ENCODE data around the gene TMOD1. TPM values are rescaled to one million over a fixed set of nuclear protein-coding genes. Genes with fewer than 3 reads are reported as not detected.
A peak's percentile ranks its signal among the peaks of the same experiment; 100 is the strongest.

TMOD1 gene
- total and polyA plus RNA-seq, 2 of the 13 experiments (the other 11 are each of a cell fraction or from before 2014, with no cell fraction given): 0.04 to 0.07 TPM

DNA sequence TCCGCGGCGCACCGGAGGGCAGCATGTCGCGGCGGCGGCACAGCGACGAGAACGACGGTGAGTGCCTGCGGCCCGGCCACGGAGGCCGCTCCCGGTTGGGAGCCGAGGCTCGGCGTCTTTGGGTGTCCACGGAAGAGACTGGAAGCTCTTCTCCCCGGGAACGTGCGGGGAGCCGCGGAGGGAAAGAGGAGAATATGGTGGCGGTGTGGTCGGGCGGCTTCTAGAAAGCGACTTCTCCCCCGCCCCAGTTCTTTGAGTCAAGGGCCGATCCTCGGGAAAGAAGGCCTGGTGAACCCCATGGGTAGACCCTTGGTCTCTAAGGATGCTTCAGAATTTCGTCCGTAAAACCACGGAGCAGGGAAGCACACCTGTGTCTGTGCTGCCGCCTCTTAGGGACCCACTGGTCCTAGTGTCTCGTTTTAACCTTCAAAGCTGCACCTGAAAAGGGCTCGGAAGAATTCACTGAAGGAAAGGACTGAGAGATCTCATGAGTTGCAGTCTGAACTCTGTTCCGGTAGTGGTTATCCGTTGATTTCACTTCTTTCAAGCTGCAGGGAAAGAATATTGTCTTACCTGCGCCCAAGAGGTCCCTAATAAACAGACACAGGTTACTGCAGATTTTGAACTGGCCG, 132.5 kb downstream of the TMOD1 start (continued):
- TF ChIP-seq ZFP41 (CRISPR knock-in tag; IDR thresholded peaks at IDR 0.05; ENCODE audit: borderline replicate concordance) (0 out of 2 replicates have a peak, but pooled peaks have one; percentile 20), ZNF552 (CRISPR knock-in tag; IDR thresholded peaks at IDR 0.05; ENCODE audit: borderline replicate concordance) (no peak), KDM1A (CRISPR knock-in tag; IDR thresholded peaks at IDR 0.05) (no peak), NAIF1 (CRISPR knock-in tag; IDR thresholded peaks at IDR 0.05; ENCODE audit: borderline replicate concordance) (no peak), TCF7 (IDR thresholded peaks at IDR 0.05; ENCODE audit: low read depth) (no peak), SOX5 (CRISPR knock-in tag; IDR thresholded peaks at IDR 0.05; ENCODE audit: borderline replicate concordance) (no peak), DNMT3B (CRISPR knock-in tag; conservative IDR thresholded peaks at IDR 0.05) (no peak), SCMH1 (CRISPR knock-in tag; IDR thresholded peaks at IDR 0.05; ENCODE audit: borderline replicate concordance) (no peak), EP300 (IDR thresholded peaks at IDR 0.05; ENCODE audit: low read depth in 2 of 2, low read length in 2 of 2) (no peak), EP300 (CRISPR knock-in tag; IDR thresholded peaks at IDR 0.05; ENCODE audit: borderline replicate concordance) (no peak), CEBPB (IDR thresholded peaks at IDR 0.05; ENCODE audit: borderline replicate concordance, low read depth, low read length) (no peak), ZFP37 (CRISPR knock-in tag; IDR thresholded peaks at IDR 0.05; ENCODE audit: borderline replicate concordance) (no peak), CBX2 (IDR thresholded peaks at IDR 0.05; ENCODE audit: low read depth, low read length) (no peak), CBX2 (CRISPR knock-in tag; IDR thresholded peaks at IDR 0.05; ENCODE audit: low read depth) (no peak), CREM (IDR thresholded peaks at IDR 0.05) (no peak), CREM (CRISPR knock-in tag; IDR thresholded peaks at IDR 0.05) (no peak), NBN (conservative IDR thresholded peaks at IDR 0.05) (no peak), CAMTA2 (CRISPR knock-in tag; IDR thresholded peaks at IDR 0.05; ENCODE audit: borderline replicate concordance) (no peak), ZNF615 (CRISPR knock-in tag; IDR thresholded peaks at IDR 0.05; ENCODE audit: borderline replicate concordance) (0 out of 2 replicates have a peak, but pooled peaks have one; percentile 50), ZNF446 (CRISPR knock-in tag; IDR thresholded peaks at IDR 0.05) (no peak), HNF4A (CRISPR knock-in tag; IDR thresholded peaks at IDR 0.05) (no peak)
- TF ChIP-seq, protein P1, sequence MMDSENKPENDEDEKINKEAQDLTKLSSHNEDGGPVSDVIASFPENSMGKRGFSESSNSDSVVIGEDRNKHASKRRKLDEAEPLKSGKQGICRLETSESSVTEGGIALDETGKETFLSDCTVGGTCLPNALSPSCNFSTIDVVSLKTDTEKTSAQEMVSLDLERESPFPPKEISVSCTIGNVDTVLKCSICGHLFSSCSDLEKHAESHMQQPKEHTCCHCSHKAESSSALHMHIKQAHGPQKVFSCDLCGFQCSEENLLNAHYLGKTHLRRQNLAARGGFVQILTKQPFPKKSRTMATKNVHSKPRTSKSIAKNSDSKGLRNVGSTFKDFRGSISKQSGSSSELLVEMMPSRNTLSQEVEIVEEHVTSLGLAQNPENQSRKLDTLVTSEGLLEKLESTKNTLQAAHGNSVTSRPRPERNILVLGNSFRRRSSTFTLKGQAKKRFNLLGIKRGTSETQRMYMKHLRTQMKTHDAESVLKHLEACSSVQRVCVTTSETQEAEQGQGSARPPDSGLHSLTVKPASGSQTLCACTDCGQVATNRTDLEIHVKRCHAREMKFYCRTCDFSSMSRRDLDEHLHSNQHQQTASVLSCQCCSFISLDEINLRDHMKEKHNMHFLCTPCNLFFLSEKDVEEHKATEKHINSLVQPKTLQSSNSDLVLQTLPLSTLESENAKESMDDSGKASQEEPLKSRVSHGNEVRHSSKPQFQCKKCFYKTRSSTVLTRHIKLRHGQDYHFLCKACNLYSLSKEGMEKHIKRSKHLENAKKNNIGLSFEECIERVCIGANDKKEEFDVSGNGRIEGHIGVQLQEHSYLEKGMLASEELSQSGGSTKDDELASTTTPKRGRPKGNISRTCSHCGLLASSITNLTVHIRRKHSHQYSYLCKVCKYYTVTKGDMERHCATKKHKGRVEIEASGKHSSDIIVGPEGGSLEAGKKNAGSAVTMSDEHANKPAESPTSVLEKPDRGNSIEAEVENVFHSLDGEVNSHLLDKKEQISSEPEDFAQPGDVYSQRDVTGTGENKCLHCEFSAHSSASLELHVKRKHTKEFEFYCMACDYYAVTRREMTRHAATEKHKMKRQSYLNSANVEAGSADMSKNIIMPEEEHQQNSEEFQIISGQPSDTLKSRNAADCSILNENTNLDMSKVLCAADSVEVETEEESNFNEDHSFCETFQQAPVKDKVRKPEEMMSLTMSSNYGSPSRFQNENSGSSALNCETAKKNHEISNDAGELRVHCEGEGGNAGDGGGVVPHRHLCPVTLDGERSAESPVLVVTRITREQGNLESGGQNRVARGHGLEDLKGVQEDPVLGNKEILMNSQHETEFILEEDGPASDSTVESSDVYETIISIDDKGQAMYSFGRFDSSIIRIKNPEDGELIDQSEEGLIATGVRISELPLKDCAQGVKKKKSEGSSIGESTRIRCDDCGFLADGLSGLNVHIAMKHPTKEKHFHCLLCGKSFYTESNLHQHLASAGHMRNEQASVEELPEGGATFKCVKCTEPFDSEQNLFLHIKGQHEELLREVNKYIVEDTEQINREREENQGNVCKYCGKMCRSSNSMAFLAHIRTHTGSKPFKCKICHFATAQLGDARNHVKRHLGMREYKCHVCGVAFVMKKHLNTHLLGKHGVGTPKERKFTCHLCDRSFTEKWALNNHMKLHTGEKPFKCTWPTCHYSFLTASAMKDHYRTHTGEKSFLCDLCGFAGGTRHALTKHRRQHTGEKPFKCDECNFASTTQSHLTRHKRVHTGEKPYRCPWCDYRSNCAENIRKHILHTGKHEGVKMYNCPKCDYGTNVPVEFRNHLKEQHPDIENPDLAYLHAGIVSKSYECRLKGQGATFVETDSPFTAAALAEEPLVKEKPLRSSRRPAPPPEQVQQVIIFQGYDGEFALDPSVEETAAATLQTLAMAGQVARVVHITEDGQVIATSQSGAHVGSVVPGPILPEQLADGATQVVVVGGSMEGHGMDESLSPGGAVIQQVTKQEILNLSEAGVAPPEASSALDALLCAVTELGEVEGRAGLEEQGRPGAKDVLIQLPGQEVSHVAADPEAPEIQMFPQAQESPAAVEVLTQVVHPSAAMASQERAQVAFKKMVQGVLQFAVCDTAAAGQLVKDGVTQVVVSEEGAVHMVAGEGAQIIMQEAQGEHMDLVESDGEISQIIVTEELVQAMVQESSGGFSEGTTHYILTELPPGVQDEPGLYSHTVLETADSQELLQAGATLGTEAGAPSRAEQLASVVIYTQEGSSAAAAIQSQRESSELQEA (CRISPR knock-in tag; IDR thresholded peaks at IDR 0.05; ENCODE audit: not compliant biosample characterization): no peak
- TF ChIP-seq, protein P2, sequence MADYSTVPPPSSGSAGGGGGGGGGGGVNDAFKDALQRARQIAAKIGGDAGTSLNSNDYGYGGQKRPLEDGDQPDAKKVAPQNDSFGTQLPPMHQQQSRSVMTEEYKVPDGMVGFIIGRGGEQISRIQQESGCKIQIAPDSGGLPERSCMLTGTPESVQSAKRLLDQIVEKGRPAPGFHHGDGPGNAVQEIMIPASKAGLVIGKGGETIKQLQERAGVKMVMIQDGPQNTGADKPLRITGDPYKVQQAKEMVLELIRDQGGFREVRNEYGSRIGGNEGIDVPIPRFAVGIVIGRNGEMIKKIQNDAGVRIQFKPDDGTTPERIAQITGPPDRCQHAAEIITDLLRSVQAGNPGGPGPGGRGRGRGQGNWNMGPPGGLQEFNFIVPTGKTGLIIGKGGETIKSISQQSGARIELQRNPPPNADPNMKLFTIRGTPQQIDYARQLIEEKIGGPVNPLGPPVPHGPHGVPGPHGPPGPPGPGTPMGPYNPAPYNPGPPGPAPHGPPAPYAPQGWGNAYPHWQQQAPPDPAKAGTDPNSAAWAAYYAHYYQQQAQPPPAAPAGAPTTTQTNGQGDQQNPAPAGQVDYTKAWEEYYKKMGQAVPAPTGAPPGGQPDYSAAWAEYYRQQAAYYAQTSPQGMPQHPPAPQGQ (CRISPR knock-in tag; IDR thresholded peaks at IDR 0.05; ENCODE audit: borderline replicate concordance): no peak
